KOPT-K1 (cell line): ENCODE measurements around the gene ATOX1.
"Not testable (repeated sequence)": the region's sequence is repeated elsewhere in the genome, so short reads cannot be mapped to it uniquely, and the experiment has no call there.

ENCODE experiments used
- H3K27ac ChIP-seq: fragments of 200-600 bp; sonication (generic); 2 replicates; pipeline ENCODE4 v1.5.1; 2016; ENCODE audit warnings: antibody characterized with exemption, mild to moderate bottlenecking, low read depth, low read length; ENCODE audit not compliant: poor library complexity, severe bottlenecking
- H3K36me3 ChIP-seq: fragments of 200-600 bp; sonication (generic); 2 replicates; pipeline ENCODE4 v1.5.1; 2017; ENCODE audit warnings: antibody characterized with exemption, mild to moderate bottlenecking, low read length, moderate library complexity; ENCODE audit not compliant: insufficient read depth
- H3K9me3 ChIP-seq: fragments of 200-600 bp; sonication (generic); 2 replicates; pipeline ENCODE4 v1.5.1; 2017; ENCODE audit warnings: antibody characterized with exemption, low read length, mild to moderate bottlenecking; ENCODE audit not compliant: insufficient read depth, poor library complexity, severe bottlenecking

ATOX1 gene

GRCh38 chr5:151745071-151745705 lies 13.2 kb downstream of the ATOX1 start:
- Histone ChIP-seq H3K36me3 (peaks cover 47% of the 10 kb centered on the region), H3K9me3 (no peaks in the 10 kb centered on the region), H3K27ac (no peak overlapping the region)

DNA sequence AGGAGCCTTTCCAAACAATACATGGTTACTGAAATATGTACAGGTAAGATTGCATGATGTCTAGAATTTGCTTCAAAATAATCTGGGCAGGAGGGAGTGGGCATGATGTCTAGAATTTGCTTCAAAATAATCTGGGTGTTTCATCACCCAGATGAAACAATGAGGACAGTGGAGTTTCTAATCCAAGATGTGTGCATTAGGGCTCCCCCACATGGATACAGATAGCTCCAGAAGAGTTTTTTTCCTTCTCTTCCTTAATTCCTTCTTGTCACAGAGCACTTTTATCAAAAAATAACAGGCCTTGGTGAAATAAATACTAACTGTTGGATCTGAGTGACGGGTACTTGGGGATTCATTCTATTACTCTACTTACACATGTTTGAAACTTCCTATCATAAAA lies 14.9 kb downstream of the ATOX1 start:
- Histone ChIP-seq H3K9me3 (no peaks in the 10 kb centered on the region), H3K27ac (no peak overlapping the region), H3K36me3 (peaks cover 47% of the 10 kb centered on the region)

DNA sequence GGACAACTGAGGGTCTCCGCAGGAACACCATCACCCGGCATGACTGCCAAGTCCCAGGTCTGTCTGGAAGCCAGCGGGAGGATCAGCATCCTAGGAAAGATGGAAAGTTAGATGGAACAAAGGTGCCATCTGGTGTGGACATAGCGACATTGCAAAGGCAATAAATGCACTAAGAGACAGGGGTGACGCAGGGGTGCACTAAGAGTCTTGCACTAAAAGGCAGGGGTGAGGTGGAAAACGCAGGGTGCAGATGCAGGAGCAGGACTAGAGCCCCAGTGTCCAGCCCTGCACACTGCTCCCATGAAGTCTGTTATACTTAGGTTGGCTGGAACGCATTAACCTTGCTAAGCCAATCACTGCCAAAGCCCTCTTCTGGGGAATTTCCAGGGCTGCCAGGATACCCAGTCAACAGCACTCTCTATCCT lies 15.5 kb downstream of the ATOX1 start:
- Histone ChIP-seq H3K27ac (no peak overlapping the region), H3K9me3 (no peaks in the 10 kb centered on the region), H3K36me3 (peaks cover 47% of the 10 kb centered on the region)

GRCh38 chr5:151741678-151742423 lies 16.6 kb downstream of the ATOX1 start:
- H3K9me3 ChIP-seq = no peaks in the 10 kb centered on the region
- no peak overlapping the region for H3K27ac ChIP-seq
- H3K36me3 ChIP-seq = peaks cover 47% of the 10 kb centered on the region

DNA sequence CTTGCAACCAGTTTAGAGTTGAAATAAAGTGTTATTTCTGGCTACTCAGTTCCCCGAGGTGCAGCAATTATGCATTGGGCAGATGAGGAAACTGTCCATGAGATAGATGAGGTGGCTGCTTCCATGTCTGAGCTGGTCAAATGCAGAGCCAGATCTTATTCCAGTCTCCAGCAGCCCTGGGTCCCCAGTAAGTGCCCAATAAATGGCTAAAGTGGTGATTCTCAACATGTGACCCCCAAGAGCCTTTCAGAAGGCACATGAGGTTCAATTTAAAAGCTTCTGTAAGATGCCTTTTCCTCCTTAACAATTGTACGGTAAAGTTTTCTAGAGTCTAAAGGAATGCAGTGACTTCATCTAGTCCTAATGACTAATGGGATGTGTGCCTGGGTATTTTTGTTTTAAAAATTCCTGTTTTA lies 17.5 kb downstream of the ATOX1 start:
- Histone ChIP-seq H3K27ac (no peak overlapping the region), H3K9me3 (no peaks in the 10 kb centered on the region), H3K36me3 (peaks cover 43% of the 10 kb centered on the region)

- peaks cover 37% of the 10 kb centered on the region for H3K36me3 ChIP-seq
- H3K9me3 ChIP-seq = no peaks in the 10 kb centered on the region
- no peak overlapping the region for H3K27ac ChIP-seq
Measured at GRCh38 chr5:151740336-151740942, 18.0 kb downstream of the ATOX1 start.

DNA sequence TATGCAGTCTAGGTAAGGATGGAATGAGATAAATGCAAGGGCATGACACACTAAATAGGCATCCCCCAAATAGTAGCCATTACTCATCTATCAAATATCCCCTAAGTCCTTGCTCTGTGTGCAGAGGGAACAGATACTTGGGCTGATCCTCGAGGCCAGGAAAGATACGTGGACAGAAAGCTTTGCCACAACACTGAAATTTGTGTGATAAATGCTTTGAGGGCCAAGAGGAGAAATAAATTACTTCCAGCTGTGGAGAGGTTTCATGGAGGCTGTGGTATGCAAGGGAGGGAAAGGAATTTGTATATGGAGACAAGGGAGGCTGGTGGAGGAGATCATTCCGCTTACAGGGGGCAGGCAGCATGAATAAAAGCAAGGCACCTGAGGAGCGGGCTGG lies 18.5 kb downstream of the ATOX1 start:
- Histone ChIP-seq H3K9me3 (no peaks in the 10 kb centered on the region), H3K27ac (no peak overlapping the region), H3K36me3 (peaks cover 32% of the 10 kb centered on the region)

DNA sequence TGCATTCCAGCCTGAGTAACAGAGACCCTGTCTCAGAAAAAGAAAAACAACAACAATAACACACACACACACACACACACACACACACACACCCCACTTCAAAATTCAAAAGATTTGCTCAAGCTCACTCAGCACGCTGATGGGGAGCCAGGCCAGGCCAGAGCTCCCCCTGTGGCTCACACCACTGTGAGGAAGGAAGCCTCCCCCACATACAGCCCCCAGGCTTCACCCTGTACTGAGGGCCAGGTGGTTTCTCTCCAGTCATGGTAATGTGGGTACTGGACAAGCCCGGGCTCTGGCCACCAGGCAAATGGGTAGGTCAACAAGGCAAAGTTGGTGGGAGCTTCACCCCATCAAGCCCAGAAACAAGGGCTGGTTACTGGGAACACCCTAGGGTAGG lies 19.0 kb downstream of the ATOX1 start:
- Histone ChIP-seq H3K27ac (no peak overlapping the region), H3K9me3 (no peaks in the 10 kb centered on the region), H3K36me3 (peaks cover 27% of the 10 kb centered on the region)

DNA sequence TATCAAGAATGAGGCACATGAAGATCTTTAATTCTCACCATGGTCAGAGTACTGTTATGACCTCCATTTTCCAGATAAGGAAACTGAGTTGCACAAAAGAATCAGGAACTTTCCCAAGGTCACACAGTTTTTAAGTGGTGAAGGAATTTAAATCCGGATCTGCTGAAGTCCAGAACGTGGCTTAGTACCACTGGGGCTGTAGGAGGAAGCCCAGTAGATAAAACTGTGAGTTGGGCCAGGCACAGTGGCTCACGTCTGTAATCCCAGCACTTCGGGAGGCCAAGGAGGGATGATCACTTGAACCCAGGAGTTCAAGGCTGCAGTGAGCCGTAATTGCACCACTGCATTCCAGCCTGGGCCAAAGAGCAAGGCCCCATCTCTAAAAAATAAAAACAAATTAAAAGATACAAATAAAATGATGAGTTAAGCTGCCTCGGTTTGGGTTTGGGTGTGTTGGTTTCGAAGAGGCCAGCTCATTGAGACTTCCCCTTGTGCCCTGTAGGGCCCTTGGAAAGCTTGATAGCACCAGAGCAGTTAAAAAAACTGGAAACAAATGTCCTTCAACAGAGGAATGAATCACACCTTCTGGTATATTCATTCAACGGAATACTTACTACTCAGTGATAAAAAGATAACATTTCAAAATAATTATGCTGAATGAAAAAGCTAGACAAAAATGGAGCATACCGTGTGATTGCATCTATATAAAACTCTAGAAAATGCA lies 20.1 kb downstream of the ATOX1 start:
- Histone ChIP-seq H3K36me3 (peaks cover 17% of the 10 kb centered on the region), H3K27ac (no peak overlapping the region), H3K9me3 (no peaks in the 10 kb centered on the region)

- H3K9me3 ChIP-seq = no peaks in the 10 kb centered on the region
- no peak overlapping the region for H3K27ac ChIP-seq
- peaks cover 8% of the 10 kb centered on the region for H3K36me3 ChIP-seq
Measured at GRCh38 chr5:151737431-151737830, 21.0 kb downstream of the ATOX1 start.

DNA sequence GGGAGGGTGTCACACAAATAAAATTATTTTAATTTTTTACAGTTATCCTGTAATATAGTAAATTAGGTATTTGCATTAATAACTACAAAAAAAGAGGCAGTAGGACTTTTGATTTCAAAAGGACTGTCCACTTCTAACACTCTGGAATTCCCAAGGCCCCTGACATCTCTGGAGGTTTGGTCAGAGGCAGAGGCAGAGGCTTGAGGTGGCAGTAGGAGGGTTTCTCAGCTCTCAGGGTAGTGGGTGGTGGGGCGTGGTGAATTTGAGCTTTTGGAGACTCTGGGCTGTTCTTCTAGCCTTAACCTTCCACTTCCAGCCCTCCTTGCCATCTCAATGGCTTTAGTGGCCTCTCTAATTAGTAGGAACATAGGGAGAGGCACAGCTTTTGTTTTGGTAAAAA lies 22.8 kb downstream of the ATOX1 start:
- Histone ChIP-seq H3K36me3 (no peaks in the 10 kb centered on the region; the same call in 1 of the 2 replicates), H3K9me3 (no peaks in the 10 kb centered on the region), H3K27ac (no peak overlapping the region)

GRCh38 chr5:151734064-151734408 lies 24.4 kb downstream of the ATOX1 start:
- Histone ChIP-seq H3K36me3 (no peaks in the 10 kb centered on the region; the same call in 1 of the 2 replicates), H3K27ac (no peak overlapping the region), H3K9me3 (peaks cover 10% of the 10 kb centered on the region)

DNA sequence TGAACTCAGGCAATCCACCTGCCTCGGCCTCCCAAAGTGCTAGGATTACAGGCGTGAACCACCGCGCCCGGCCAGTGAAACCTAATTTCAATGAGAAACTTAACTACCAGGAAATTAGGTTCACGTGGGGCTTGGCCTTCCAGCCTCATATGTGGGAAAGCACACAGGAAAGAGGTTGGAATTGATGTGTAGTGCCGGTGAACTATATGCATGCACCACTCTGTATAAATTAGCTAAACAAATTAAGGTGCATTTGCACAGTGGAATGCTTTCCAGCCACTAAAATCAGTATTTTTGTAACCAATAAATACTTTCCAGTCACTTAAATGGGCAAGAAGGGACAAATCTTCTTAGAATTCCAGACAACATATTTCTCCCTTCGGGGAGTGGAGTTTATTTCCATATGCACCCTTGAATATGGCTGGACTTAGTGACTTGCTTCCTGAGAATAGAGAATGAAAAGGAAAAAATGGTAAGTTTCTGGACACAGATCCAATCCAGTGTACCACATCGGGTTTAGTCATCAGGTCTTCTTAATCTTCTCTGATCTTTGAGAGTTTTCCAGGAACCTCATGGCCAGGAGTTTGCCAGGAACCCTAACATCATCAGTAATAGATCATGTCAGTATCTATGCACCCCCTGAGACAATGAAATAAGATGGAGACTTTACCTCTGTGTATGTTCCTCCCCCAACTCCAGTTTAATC lies 24.9 kb downstream of the ATOX1 start:
- no peaks in the 10 kb centered on the region; the same call in 1 of the 2 replicates for H3K36me3 ChIP-seq
- no peak overlapping the region for H3K27ac ChIP-seq
- H3K9me3 ChIP-seq = peaks cover 11% of the 10 kb centered on the region

- peaks cover 11% of the 10 kb centered on the region for H3K9me3 ChIP-seq
- no peaks in the 10 kb centered on the region for H3K36me3 ChIP-seq
- H3K27ac ChIP-seq = no peak overlapping the region
Measured at GRCh38 chr5:151730381-151730780, 28.1 kb downstream of the ATOX1 start.

- H3K9me3 ChIP-seq = peaks cover 11% of the 10 kb centered on the region
- H3K36me3 ChIP-seq, H3K27ac ChIP-seq: not testable (repeated sequence)
Measured at GRCh38 chr5:151729597-151729996, 28.8 kb downstream of the ATOX1 start.
